NCI-H526 treated with DMSO at 0.1 percent for 48 hours (cell line): ENCODE data around the gene UMPS.
"Not testable (repeated sequence)": the region's sequence is repeated elsewhere in the genome, so short reads cannot be mapped to it uniquely, and the experiment has no call there.

Experiments used
- DNase-seq: peaks from one replicate; lab custom pipeline; 2025; lab: John Stamatoyannopoulos, UW

The UMPS gene

DNA sequence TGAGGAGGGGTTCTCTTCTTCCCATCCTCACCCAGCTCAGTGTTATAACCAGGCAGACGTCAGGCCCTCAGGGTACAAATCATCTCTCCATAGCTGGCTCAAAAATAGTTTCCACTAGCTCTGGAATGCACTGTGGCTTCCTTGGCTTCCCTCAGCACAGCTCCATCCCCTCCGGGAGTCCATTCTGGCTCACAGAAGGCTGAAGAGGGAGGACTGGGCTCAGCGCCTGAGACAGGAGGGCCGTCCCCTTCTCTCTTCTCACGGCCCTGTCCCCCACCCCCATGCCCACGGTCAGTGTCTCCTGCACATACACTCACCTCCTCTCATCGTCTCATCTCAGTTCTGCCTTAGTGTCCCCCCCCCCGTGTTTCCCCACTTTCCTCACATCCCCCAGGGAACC lies 50.1 kb downstream of the UMPS start:
- no peak for DNase-seq

DNA sequence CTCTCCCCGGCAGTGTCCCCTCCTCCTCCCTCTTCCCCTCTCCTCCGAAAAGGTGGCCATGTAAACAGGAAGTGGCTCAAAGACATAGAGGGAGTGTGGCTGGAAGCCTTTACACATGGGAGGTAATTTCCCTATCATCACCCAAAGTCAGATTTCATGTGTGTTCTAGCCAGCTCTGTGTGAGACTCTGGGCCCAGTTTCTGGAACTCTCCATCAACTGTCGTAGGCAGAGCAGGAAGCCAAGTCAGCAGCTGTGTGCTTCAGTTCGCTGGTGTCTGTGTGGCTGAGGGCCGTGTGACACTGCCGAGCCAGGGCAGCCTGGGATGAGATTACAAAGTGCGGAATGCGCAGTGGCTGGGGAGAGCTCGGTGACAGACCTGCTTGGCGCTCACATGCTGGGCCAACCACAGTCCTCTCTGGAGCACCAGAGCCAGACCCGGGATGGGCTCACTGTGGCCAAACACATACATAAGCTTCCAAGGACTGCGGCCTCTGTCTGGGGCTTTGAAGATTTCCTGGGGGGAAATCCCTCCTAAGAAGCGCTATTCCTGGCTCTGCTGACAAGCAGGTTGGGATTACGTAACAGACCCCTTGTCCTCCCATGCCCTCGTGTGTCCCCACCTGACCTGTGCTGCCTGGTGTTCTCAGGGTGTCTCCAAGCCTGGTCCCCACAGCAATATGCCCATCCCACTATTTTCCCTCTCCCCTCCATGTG lies 50.7 kb downstream of the UMPS start:
- no peak for DNase-seq

DNA sequence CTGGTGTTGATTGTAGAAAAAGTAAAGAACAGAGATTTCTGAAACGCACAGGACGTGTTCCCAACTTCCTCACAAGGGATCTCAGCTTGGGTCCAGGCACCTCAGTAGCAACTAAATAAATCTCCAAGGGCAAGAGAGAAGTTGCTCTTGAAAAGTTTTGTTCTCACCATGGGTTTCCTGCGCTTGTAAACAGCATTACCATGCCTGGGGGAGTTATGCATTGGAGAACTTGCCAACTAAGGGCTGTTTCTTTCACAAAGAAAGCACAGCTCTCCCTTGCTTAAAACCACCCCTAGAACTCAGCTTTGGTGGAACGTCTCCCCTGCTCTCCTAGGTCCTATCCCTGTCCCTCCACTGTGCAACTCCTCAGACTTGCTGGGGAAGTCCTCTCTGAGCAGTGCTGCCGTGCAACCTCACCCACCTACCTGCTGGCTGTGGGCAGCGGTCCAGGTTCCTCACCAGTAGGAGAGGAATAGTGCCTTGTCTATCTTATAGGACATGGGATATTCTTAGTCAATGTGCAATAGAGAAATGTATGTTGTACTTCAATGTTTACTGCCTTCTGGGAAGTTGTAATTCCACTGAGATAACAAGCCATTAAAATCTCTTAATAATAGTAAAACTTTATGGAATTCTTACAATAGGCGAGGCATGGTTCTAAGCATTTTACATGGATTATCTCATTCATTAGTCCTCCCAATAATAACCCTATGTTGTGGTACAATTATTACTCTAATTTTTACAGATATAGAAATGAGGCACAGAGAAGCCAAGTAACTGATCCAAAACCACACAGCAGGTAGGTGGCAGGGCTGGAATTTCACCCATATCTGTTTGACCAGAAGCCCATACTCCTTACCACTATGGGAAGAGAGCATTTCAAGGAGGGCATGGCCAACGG lies 51.5 kb downstream of the UMPS start:
- no peak for DNase-seq

DNA sequence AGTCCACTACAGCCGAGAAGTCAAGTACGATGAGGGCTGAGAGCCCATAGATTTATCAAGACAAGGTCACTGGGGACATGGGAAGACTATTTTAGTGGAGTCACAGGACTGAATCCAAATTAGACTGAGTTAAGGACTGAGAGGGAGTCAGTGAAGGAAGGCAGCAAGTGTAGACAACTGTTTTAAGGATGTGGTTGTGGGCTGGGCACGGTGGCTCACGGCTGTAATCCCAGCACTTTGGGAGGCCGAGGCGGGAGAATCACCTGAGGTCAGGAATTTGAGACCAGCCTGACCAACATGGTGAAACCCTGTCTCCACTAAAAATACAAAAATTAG lies 52.1 kb downstream of the UMPS start:
- not testable (repeated sequence) for DNase-seq

DNA sequence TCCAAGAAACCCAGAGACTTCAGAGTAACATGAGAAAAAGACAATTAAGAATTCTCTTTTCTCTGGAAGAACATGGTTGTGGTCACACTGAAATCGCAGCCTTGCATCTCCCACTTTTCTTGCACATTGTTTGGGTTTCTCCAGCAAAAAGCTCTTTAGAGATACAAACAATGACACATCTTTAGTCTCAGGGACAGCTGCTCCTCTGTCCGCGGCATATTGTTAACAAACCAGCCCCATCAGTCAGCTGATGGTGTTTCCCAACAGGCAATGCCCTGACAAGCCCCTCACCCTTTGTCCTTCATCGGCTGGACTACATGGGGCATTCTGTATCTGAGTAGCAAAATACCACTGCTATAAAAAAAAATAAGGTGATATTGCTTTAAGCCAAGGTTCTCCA lies 53.4 kb downstream of the UMPS start:
- no peak for DNase-seq

DNA sequence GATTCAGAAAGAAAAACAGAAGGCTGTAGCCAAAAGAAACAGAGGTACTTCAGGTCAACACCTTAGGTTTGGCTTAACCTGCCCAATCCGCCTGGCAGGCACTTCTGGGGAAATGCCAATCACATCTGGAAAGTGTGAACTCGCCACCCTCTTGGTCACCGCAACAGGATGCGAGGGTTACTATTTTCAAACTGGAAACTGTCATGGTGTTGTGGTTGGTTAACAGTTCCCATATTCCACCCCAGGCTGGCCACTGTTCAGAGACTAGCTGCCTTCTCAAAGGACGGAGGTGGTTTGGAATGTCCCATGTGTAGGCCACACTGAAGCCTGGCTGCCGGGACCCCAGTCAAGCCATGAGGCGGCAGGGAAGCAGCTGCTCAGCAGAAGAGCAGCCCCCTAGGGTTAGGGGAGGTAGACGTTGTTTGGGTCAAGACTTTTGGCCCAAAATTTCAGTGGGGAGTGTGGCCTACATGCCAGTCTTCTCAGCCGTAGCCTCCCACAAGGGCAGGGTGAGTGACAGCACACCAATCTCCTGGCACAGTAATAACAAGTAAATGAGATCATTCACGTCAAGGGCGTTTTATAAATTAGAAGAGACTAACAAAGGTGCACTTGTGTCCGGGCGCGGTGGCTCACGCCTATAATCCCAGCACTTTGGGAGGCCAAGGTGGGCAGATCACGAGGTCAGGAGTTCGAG lies 54.6 kb downstream of the UMPS start:
- DNase-seq: no peak

DNA sequence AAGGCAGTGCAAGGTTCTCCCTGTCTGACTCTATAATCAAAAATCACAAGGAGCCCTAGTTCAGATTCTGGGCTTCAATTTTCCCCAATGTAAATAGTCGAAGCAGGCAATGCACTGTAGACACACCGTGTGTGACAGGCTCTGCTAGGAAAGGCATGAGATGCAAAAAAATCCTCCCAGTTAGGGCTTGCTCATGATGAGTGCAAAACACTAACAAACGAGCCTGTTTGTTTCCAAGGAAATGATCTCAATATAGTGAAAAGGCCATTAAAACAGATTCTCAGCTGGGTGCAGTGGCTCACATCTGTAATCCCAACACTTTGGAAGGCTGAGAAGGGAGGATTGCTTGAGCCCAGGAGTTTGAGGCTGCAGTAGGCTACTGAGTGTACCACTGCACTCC lies 55.7 kb downstream of the UMPS start:
- DNase-seq: no peak

DNA sequence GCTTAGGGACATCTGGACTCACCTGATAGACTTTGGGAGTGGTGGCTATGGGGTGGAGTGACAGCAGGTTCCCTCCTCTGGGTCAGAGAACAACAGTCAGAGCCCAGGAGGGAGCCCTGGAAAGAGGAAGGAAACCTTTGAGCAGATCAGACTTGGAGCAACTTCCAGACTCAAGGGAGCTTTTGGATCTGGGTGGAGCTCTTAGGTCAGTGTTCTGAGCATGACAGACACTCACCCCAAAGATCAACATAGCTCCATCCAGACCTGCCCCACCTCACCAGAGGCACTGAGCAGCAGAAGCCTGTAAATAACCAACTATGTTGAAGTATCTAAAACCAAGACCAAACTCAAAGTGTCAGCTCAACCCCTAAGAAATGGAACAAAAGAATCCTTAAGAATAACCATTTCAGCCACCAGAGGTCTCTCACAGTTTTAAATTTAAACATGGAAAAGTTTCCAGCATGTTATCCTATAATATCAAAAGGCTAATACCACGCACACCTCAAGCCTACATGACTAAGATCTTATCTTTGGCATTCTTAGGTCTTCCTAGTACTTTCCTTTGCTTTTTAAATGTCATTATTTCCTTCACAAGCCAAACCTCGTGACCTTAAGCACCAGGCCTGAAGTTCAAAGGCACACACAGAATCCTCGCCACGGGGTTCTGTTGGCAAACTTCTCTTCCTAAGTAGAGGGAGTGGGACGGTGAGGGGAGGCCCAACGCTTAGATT lies 56.4 kb downstream of the UMPS start:
- no peak for DNase-seq

DNA sequence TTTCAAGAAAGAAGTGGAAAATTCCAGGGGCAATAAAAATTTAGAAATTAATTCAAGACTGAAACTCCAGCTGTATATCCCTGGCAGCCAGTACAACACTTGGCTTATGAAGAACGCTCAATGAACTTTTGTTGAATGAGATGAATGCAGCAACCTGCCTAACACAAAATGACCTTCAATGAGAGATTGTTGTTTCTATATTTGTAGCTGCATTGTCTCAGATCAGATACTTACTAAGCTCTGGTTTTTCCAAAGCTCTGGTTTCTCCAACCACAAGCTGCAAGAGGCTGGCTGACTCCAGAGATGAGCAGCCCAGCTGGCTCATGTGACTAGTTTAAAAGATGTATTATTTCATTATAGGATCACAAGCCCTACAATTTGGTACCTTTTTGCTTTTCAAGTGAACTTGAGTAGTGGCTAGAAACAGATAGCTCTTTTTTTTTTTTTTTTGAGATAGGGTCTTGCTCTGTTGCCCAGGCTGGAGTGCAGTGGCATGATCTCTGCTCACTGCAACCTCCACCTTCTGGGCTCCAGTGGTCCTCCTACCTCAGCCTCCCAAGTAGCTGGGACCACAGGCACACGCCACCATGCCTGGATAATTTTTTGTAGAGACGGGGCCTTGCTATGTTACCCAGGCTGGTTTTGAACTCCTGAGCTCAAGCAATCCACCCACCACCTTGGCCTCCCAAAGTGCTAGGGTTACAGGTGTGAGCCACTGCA lies 57.4 kb downstream of the UMPS start:
- no peak for DNase-seq

DNA sequence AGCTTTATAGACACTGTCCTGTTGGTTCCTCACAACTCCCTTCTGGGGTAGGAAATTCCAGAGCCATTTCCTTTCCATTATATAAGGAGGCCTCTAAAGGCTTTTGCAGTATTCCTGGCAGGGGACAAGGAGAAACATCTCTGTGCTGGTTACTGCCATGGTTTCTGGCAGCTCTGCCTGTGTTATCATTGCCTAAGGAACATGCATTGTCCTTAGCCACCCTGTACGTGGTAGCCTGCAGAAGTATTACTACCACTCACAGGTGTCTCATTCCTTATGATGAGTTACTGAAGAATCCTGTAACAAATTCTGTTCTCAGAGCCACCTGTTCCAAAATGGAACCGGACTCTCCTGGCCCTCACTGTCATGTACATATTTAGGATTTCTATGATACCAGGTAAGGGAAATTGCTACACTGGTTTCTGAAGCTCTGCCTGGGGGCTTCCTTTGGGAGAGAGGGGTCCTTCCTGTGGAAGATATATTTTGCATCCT lies 58.0 kb downstream of the UMPS start:
- no peak for DNase-seq

DNA sequence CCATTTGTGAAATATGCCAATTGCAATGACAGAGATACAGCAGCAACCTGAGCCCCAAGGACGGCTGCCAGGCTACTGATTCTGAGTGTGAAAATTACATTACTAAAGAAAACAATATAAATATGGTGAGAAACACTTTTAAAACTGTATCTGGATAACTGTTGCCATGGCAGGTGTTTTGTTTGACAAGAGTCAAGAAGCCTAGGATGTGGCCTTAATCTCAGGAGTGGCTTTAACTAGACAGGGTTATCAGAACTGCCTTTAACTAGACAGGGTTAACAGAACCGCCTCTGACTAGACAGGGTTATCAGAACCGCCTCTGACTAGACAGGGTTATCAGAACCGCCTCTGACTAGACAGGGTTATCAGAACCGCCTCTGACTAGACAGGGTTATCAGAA lies 58.9 kb downstream of the UMPS start:
- not testable (repeated sequence) for DNase-seq

DNA sequence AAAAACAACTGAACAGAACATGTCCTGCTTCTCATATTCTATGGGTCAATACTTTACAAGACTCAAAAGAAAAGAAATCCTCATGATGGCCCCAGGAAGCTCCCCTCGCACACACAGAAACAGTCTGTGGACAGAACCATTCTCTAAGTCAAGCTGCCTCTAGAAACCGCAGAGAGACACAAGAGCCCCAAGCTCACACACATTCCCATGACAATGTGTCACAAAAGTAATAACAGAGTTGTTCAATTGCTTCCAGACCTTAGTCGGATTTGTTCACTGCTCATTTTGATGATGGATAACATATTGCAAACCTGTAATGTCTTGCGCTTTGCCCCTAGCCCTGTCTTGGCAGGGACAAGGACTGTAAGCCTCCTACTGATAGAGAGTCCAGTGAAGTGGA lies 60.9 kb downstream of the UMPS start:
- no peak for DNase-seq

DNA sequence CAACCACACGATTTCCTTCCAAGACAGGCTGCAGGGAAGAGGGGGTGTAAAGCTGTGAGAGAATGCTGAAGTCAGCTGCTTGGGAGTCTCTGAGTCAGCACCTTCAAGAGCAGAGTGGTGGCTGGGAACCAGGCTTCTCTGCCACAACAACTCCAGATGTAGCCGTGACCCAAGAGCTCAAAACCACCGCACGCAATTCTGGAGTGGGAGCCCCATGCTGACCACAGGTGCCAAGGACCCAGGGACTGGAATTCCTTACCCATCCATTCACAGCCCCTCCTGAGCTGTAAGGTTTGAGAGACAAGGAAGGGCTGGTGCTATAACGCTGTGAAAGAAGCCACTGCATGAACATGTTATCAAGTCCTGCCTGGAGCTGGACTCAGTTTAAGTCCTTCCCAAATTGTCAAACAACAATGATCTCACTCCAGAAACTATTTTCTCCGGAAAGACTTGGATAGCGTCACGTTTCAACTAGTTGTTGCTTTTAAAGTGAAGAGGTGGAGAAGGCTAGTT lies 61.4 kb downstream of the UMPS start:
- no peak for DNase-seq

DNA sequence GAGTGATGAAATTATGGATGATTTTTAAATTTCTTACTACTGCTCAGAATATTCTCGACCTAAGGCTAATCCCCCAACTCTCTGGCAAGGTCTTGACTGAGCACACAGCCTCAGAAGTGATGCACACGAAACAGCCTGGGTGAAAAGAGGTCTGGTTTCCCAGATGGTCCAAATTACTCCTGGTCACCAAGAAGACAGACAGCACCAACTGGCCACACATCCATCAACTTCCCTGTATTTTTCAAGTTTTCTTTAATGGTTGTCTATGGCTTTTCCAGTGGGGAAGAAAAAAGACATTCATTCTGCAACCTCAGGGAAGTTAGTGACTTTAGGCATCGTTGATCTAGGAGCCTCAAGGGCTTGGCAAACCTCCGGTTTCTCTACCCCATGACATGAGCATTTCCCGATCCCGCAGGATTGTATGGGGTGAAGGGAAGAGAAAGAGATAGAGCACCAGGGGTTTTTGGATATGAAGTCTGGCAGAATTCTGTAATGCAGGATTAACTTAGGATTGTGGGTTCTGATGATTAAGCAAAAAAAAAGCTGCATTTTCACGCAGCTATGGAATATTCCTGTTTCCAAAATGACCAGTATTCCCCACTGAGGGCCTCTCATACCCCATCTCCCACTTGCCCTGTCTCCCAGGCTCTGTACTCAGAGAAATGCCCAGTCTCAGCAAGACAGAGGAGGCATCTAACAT lies 62.2 kb downstream of the UMPS start:
- DNase-seq: no peak

DNA sequence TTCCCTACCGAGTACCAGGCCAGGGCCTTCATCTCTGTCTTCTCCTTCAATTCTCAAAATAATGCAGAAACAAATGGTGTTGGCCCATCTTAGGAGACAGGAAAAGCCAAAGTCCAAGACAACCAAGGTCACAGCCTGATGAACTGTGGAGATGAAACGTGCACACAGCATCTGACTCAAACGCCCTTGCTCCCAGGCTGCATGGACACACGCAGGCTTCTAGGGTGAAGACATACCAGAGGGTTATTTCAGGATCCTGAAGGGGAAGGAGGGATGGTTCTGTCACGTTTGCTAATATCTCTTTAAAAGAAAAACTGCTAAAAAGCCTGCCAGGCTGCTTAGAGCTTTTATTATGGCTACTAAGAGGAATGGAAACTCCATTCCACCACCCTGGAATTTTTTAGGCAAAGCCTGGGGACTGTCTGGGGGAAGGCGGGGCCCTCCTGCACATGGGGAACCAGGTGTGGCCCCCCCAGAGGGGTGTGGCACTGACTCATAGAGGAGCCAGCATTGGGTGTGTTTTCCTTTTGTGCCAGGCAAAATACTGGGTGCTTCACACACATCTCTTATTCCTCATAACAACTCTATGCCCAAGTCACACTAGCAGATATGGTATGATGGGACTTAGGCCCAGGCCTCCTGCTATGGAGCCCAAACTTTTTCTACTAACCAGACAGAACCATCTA lies 62.9 kb downstream of the UMPS start:
- DNase-seq: no peak

DNA sequence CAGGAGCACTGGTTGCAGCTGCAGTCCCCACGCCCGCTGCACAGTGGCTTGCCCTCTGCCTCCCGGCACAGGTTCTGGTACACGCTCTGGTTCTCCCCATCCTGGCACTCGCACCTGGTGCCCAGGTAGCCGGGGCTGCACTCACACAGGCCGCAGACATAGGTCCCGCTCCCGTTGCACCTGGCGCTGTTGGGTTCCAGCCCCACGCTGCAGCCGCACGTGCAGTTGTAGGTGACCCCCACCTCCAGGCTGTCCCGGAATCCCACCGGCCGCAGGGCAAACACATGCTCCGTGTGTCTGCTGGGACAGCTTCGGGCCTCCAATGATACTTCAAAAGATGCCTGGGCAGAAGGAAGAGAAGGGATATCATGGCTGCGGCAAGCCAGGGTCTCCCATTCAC lies 66.2 kb downstream of the UMPS start:
- no peak for DNase-seq

DNA sequence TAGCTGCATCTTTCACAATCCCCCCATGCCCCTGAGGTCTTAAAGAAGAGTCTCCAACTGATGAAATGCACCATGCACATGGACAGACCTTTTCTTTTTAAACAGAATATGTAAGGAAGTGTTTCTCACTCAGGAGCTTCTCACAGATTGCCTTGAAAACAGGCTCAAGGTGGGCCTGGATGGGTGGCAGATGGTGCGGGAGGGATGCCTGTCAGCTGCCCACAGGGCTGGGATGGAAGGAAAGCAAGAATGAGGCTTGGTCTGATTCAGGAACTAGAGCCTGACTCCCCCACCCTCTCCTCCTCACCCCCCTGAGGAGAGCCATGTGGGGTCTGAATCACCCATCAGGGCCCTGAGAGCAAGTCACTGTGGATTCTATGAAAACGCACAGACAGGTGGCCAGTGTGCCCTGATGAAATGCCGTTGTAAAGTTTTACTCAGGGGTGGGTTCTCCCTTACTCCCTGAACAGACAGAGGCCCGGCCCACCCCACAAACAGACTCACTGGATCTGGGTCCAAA lies 67.2 kb downstream of the UMPS start:
- no peak for DNase-seq
